Measurements from ENCODE around the gene GGT6.
"Not testable (repeated sequence)": the region's sequence is repeated elsewhere in the genome, so short reads cannot be mapped to it uniquely, and the experiment has no call there.

Gene GGT6

GRCh38 chr17:4590981-4591453 is 30.6 kb upstream of the GGT6 start:
- DNase-seq = no peak

- DNase-seq = not testable (repeated sequence)
Observed at GRCh38 chr17:4590042-4590441, 29.7 kb upstream of the GGT6 start.

- no peak for DNase-seq
Observed at GRCh38 chr17:4588898-4589625, 28.7 kb upstream of the GGT6 start.

- DNase-seq = no peak
Observed at GRCh38 chr17:4588391-4588790, 28.0 kb upstream of the GGT6 start.

GRCh38 chr17:4587803-4588202 is 27.4 kb upstream of the GGT6 start:
- no peak for DNase-seq

GRCh38 chr17:4587195-4587594 is 26.8 kb upstream of the GGT6 start:
- no peak for DNase-seq

GRCh38 chr17:4586043-4586442 is 25.7 kb upstream of the GGT6 start:
- DNase-seq = peak; percentile 22

GRCh38 chr17:4585638-4585994 is 25.2 kb upstream of the GGT6 start:
- DNase-seq = no peak

GRCh38 chr17:4584917-4585637 is 24.7 kb upstream of the GGT6 start:
- no peak for DNase-seq

- DNase-seq = no peak
Observed at GRCh38 chr17:4584101-4584916, 23.9 kb upstream of the GGT6 start, which contains the start of gene SMTNL2. Gene SMTNL2 (plus strand): TSS chr17:4584529. CDS start chr17:4584606, 77 bp downstream.

- DNase-seq = no peak
Observed at GRCh38 chr17:4583782-4584100, 23.4 kb upstream of the GGT6 start.

GRCh38 chr17:4583206-4583605 is 22.8 kb upstream of the GGT6 start:
- DNase-seq = no peak

GRCh38 chr17:4582691-4583090 is 22.3 kb upstream of the GGT6 start:
- no peak for DNase-seq

- DNase-seq = no peak
Observed at GRCh38 chr17:4582101-4582501, 21.7 kb upstream of the GGT6 start.

- DNase-seq = no peak
Observed at GRCh38 chr17:4580291-4580690, 19.9 kb upstream of the GGT6 start.

- DNase-seq = no peak
Observed at GRCh38 chr17:4579678-4580077, 19.3 kb upstream of the GGT6 start.

GRCh38 chr17:4578349-4578748 is 18.0 kb upstream of the GGT6 start:
- DNase-seq = not testable (repeated sequence)

- DNase-seq = no peak
Observed at GRCh38 chr17:4577386-4577993, 17.1 kb upstream of the GGT6 start.

GRCh38 chr17:4576729-4577322 is 16.4 kb upstream of the GGT6 start:
- DNase-seq = no peak

GRCh38 chr17:4576161-4576558 is 15.8 kb upstream of the GGT6 start:
- no peak for DNase-seq

- no peak for DNase-seq
Observed at GRCh38 chr17:4574448-4575045, 14.2 kb upstream of the GGT6 start.

- no peak for DNase-seq
Observed at GRCh38 chr17:4573669-4574068, 13.3 kb upstream of the GGT6 start.
